ENCODE data around the gene CCL25. TPM values are rescaled to one million over a fixed set of nuclear protein-coding genes. Genes with fewer than 3 reads are reported as not detected.

Gene CCL25
- total and polyA plus RNA-seq, 9 of the 15 experiments (the other 6 are each of a cell fraction or from before 2014, with no cell fraction given), result 0.15 TPM; not detected in 8

DNA sequence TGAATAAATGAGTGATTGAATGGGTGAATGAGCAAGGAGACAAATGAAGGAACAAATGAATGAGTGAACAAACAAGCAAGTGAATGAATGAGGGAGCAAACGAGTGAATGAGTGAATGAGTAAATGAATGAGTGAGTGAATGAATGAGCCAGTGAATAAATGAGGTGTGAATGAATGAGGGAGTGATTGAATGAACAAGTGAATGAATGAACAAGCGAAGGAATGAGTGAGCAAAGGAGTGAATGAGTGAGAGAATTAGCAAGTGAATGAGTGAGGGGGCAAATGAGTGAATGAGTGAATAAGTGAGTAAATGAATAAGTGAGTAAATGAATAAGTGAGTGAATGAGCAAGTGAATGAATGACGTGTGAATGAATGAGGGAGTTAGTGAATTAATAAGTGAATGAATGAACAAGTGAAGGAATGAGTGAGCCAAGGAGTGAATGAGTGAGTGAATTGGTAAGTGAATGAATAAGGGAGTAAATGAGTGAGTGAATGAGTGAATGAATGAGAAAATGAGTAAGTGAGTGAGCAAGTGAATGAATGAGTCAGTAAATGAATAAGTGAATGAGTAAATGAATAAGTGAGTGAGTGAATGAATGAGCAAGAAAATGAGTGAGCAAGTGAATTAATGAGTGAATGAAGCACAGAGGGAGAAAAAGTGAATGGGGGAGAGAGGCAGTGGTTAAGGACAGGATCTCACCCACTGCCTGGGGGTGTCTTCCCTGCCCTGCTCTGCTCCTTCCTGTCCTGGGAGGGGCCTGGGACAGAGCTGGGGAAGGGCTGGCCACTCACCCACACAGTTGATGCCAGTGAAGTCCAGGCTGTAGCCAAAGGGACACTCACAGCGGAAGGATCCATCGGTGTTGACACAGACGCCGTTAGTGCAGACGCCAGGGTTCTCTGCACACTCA is 36.4 kb downstream of the CCL25 start (continued):
- TF ChIP-seq YY1 (IDR thresholded peaks at IDR 0.05; ENCODE audit: borderline replicate concordance in 1 of 3, control insufficient read depth in 1 of 3, extremely low read depth in 1 of 3, insufficient read depth in 3 of 3, insufficient read length in 1 of 3, insufficient replicate concordance in 2 of 3, low read depth in 1 of 3, low read length in 2 of 3), result no peak
- no peak for TF ChIP-seq PHTF2 (CRISPR knock-in tag; IDR thresholded peaks at IDR 0.05)

DNA sequence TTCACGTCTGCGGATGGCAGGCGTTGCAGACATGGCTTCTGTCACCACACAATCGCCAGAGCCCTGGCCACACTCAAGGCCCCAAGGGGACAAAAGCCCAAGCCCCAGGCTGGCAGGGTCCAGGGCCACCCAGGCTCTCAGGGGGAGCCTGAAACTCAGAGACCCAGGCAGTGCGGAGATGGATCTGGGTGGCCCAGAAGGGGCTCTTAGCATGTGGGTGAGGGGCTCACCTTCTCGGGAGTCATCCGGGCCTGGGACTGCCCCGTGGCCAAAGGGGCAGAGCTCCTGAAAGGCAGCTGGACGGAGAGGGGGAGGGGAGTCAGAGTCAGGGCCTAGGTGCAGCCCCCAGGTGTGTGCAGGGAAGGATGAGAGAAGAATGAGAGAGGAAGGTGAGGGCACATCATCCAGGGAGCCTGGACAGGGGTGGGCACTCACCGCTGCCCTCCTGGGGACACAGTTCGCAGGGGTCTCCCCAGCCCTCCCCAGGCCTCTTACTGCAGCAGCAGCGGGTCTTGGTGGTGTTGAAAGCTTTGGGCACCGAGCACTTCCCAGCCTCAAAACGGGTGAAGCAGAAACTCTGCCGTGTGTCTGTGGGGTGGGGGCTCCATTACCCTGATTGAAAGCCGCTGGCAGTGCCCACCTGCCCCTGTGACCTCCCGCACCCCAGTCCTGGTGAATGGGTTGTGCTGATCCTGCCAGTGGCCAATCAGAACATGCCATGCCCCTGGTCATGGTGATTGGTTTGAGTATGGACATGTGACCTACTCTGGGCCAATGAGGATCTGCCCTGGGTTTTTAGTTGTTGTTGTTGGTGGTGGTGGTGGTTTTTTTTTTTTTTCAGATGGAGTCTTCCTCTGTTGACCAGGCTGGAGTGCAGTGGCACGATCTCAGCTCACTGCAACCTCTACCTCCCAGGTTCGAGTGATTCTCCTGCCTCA is 37.4 kb downstream of the CCL25 start:
- no peaks in the 10 kb centered on the region for H3K9me1 ChIP-seq (ENCODE audit: control insufficient read depth, insufficient read depth, low read length)
- in situ Hi-C loops (cut with MboI) (no loop called here), intact Hi-C loops (cut with micrococcal nuclease) (loop anchor here (5.0 kb wide), 1 partner anchor 52 kb away; no protein-coding TSS in a partner anchor)
- 72% methylated on average over 14 of the region's 19 CpGs for WGBS (ENCODE audit: insufficient coverage, low coverage, missing lambda C conversion rate)
- H4K20me1 ChIP-seq (replicated peaks; ENCODE audit: control insufficient read depth, insufficient read depth, low read length), result no peaks in the 10 kb centered on the region
- FAIRE-seq (no peak), DNase-seq (ENCODE audit: extremely low read depth in 1 of 4, low spot score in 3 of 4) (peak in 1 of 4 experiments; percentile 39), ATAC-seq (no peak)
- H3K4me1 ChIP-seq (replicated peaks in 1 of 2; ENCODE audit: control insufficient read depth in 2 of 2, insufficient read depth in 2 of 2, low read length in 2 of 2), result peaks cover 15 to 36% of the 10 kb centered on the region in 2 experiments
- H3K79me2 ChIP-seq (ENCODE audit: control insufficient read depth, insufficient read depth, low read length), result no peaks in the 10 kb centered on the region
- H3K4me3 ChIP-seq, result no peak overlapping the region
- no peaks in the 10 kb centered on the region for H3K27me3 ChIP-seq (ENCODE audit: control insufficient read depth in 2 of 2, insufficient read depth in 2 of 2, low read length in 2 of 2)
- no peaks in the 10 kb centered on the region for H3K36me3 ChIP-seq (ENCODE audit: control insufficient read depth, insufficient read depth, low read length)
- H2AFZ ChIP-seq (ENCODE audit: low read depth, low read length), result no peak overlapping the region
- H3K9me3 ChIP-seq (replicated peaks; ENCODE audit: control insufficient read depth, insufficient read depth, low read depth, low read length), result no peaks in the 10 kb centered on the region; the same call in 1 of the 2 replicates
- H3K4me2 ChIP-seq (ENCODE audit: insufficient read depth, low read length), result no peak overlapping the region
- no peak overlapping the region for H3K27ac ChIP-seq (ENCODE audit: extremely low read depth, low read depth, low read length)
- BruUV-seq (replicated peaks), result no TSS peak
- no peak overlapping the region; a peak in 1 of 4 replicates for H3K9ac ChIP-seq (ENCODE audit: insufficient read depth in 1 of 2, low read depth in 2 of 2, low read length in 2 of 2)
- POLR2A ChIA-PET, result interaction anchor here (0.6 kb wide), 1 partner anchor 78 kb away, joined by 3 read pairs; no protein-coding TSS in a partner anchor
- CTCF ChIA-PET (ENCODE audit: low intra/inter-chr PET ratio), result no interaction called here
- TF ChIP-seq, protein P1, sequence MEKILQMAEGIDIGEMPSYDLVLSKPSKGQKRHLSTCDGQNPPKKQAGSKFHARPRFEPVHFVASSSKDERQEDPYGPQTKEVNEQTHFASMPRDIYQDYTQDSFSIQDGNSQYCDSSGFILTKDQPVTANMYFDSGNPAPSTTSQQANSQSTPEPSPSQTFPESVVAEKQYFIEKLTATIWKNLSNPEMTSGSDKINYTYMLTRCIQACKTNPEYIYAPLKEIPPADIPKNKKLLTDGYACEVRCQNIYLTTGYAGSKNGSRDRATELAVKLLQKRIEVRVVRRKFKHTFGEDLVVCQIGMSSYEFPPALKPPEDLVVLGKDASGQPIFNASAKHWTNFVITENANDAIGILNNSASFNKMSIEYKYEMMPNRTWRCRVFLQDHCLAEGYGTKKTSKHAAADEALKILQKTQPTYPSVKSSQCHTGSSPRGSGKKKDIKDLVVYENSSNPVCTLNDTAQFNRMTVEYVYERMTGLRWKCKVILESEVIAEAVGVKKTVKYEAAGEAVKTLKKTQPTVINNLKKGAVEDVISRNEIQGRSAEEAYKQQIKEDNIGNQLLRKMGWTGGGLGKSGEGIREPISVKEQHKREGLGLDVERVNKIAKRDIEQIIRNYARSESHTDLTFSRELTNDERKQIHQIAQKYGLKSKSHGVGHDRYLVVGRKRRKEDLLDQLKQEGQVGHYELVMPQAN (IDR thresholded peaks at IDR 0.05; ENCODE audit: borderline replicate concordance), result no peak
- TF ChIP-seq NFYB (IDR thresholded peaks at IDR 0.05; ENCODE audit: extremely low read depth, insufficient read length) (peak; percentile 65), USF1 (CRISPR knock-in tag; IDR thresholded peaks at IDR 0.05) (peak; percentile 88), HDAC8 (tag; IDR thresholded peaks at IDR 0.05) (no peak), CBX3 (IDR thresholded peaks at IDR 0.05; ENCODE audit: borderline replicate concordance in 1 of 2, low read length in 2 of 2) (peak in 1 of 2 experiments; percentile 53; a peak in 1 of 3 replicates), ZNF384 (IDR thresholded peaks at IDR 0.05; ENCODE audit: low read depth, low read length) (peak; percentile 38; the same call in 1 of the 2 replicates), RAD51 (IDR thresholded peaks at IDR 0.05; ENCODE audit: borderline replicate concordance, low read depth) (peak; percentile 79), CBFA2T2 (conservative IDR thresholded peaks at IDR 0.05) (peak; percentile 29; the same call in 1 of the 2 replicates), ZNF280A (IDR thresholded peaks at IDR 0.05; ENCODE audit: low read depth, partially characterized antibody) (peak; percentile 24)
